ENCODE results near the gene AP4M1.

GRCh38 chr7:100124301-100125230, 23.1 kb downstream of the AP4M1 start:
- TF ChIP-seq EZH2 (IDR thresholded peaks at IDR 0.05; ENCODE audit: borderline replicate concordance, low read depth, low read length) (no peak), FOXJ3 (CRISPR knock-in tag; IDR thresholded peaks at IDR 0.05) (no peak), ATF3 (IDR thresholded peaks at IDR 0.05) (no peak), ATF3 (CRISPR knock-in tag; conservative IDR thresholded peaks at IDR 0.05) (no peak), CREM (IDR thresholded peaks at IDR 0.05; ENCODE audit: low read depth) (no peak), TCF15 (CRISPR knock-in tag; IDR thresholded peaks at IDR 0.05) (no peak), ZKSCAN8 (CRISPR knock-in tag; IDR thresholded peaks at IDR 0.05) (no peak)
- TF ChIP-seq, protein P1, sequence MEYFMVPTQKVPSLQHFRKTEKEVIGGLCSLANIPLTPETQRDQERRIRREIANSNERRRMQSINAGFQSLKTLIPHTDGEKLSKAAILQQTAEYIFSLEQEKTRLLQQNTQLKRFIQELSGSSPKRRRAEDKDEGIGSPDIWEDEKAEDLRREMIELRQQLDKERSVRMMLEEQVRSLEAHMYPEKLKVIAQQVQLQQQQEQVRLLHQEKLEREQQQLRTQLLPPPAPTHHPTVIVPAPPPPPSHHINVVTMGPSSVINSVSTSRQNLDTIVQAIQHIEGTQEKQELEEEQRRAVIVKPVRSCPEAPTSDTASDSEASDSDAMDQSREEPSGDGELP (CRISPR knock-in tag; IDR thresholded peaks at IDR 0.05; ENCODE audit: borderline replicate concordance): no peak

Measured in K562 (cell line).